Panc1 (cell line): Measurements from ENCODE around the gene ANO9.
"Not testable (repeated sequence)": the region's sequence is repeated elsewhere in the genome, so short reads cannot be mapped to it uniquely, and the experiment has no call there.

ENCODE experiments used
- CTCF ChIP-seq: fragments of 450-650 bp; IDR thresholded peaks from 2 replicates; pipeline ENCODE4 v1.5.1; 2017; ENCODE audit warnings: mild to moderate bottlenecking
- POLR2AphosphoS5 ChIP-seq: IDR thresholded peaks from 2 replicates; pipeline ENCODE4 v1.6.1; 2012; ENCODE audit warnings: mild to moderate bottlenecking, low read depth, low read length, moderate library complexity
- SIN3A ChIP-seq: IDR thresholded peaks from 2 replicates; pipeline ENCODE4 v1.6.1; 2012; ENCODE audit warnings: low read depth, mild to moderate bottlenecking, low read length, moderate library complexity, borderline replicate concordance; ENCODE audit not compliant: insufficient read depth
- TCF7L2 ChIP-seq: IDR thresholded peaks from 2 replicates; pipeline ENCODE4 v1.6.1; 2011; ENCODE audit warnings: mild to moderate bottlenecking, low read depth, low read length, inconsistent platforms
- TF ChIP-seq, protein P1 (sequence below), 2 experiments: IDR thresholded peaks; 2 replicates each; pipeline ENCODE4 v1.6.1; 2011 to 2012; ENCODE audit warnings: low read depth in 2 of 2, control low read depth in 1 of 2, low read length in 1 of 2, mild to moderate bottlenecking in 1 of 2, moderate library complexity in 1 of 2; ENCODE audit not compliant: insufficient read depth in 1 of 2

DNA sequence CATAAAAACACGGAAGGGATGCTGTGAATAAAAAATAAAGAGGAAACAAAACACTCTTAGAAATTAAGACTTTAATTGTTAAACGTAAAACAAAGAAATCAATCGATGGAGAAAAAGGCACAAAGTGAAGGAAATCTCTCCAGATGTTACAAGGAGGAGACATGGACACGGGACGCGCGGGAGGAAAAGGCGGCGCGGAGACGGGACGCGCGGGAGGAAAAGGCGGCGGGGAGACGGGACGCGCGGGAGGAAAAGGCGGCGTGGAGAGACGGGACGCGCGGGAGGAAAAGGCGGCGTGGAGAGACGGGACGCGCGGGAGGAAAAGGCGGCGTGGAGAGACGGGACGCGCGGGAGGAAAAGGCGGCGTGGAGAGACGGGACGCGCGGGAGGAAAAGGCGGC is 17.0 kb downstream of the ANO9 start:
- not testable (repeated sequence) for TF ChIP-seq CTCF, TCF7L2, POLR2AphosphoS5, SIN3A
- TF ChIP-seq, protein P1, sequence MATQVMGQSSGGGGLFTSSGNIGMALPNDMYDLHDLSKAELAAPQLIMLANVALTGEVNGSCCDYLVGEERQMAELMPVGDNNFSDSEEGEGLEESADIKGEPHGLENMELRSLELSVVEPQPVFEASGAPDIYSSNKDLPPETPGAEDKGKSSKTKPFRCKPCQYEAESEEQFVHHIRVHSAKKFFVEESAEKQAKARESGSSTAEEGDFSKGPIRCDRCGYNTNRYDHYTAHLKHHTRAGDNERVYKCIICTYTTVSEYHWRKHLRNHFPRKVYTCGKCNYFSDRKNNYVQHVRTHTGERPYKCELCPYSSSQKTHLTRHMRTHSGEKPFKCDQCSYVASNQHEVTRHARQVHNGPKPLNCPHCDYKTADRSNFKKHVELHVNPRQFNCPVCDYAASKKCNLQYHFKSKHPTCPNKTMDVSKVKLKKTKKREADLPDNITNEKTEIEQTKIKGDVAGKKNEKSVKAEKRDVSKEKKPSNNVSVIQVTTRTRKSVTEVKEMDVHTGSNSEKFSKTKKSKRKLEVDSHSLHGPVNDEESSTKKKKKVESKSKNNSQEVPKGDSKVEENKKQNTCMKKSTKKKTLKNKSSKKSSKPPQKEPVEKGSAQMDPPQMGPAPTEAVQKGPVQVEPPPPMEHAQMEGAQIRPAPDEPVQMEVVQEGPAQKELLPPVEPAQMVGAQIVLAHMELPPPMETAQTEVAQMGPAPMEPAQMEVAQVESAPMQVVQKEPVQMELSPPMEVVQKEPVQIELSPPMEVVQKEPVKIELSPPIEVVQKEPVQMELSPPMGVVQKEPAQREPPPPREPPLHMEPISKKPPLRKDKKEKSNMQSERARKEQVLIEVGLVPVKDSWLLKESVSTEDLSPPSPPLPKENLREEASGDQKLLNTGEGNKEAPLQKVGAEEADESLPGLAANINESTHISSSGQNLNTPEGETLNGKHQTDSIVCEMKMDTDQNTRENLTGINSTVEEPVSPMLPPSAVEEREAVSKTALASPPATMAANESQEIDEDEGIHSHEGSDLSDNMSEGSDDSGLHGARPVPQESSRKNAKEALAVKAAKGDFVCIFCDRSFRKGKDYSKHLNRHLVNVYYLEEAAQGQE (IDR thresholded peaks at IDR 0.05; ENCODE audit: insufficient read depth in 1 of 2, low read depth in 2 of 2, low read length in 1 of 2): not testable (repeated sequence)
